Testis (tissue), 2 donors: Measurements from ENCODE around the gene RNF166.

Source experiments
- POLR2A ChIP-seq: fragments of 450-650 bp; IDR thresholded peaks from one replicate; pipeline ENCODE4 v1.6.1; 2017; ENCODE audit warnings: antibody characterized with exemption, mild to moderate bottlenecking, moderate library complexity
- TF ChIP-seq, protein P1 (sequence below), 3 experiments: fragments of 450-650 bp in 2 of 3; fragments of 200-600 bp in 1 of 3; sonication (generic) in 1 of 3; IDR thresholded peaks; one replicate each; pipeline ENCODE4 v1.5.1; 2016 to 2019; ENCODE audit warnings: antibody characterized with exemption in 3 of 3, mild to moderate bottlenecking in 2 of 3, moderate library complexity in 1 of 3

DNA sequence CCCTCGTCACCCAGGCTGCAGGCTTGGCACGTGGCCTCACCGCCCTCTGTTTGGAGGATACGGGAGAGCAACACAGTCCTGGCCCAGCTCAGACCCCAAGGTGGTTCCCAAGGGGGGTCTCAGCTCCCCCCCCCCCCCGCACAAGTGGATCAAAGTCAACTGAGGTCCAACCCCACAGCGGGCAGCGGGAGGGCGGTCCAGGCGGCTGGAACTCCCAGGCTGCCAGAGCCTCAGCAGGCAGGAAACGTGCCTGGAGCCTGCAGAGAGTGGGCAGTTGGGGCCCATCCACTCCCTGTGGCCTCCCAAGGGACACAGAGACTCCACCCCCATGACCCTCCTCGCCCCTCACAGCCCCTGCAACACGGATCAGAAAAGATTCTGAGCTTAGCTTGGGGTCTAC lies 42.2 kb upstream of the RNF166 start:
- no peak for TF ChIP-seq POLR2A
- TF ChIP-seq, protein P1, sequence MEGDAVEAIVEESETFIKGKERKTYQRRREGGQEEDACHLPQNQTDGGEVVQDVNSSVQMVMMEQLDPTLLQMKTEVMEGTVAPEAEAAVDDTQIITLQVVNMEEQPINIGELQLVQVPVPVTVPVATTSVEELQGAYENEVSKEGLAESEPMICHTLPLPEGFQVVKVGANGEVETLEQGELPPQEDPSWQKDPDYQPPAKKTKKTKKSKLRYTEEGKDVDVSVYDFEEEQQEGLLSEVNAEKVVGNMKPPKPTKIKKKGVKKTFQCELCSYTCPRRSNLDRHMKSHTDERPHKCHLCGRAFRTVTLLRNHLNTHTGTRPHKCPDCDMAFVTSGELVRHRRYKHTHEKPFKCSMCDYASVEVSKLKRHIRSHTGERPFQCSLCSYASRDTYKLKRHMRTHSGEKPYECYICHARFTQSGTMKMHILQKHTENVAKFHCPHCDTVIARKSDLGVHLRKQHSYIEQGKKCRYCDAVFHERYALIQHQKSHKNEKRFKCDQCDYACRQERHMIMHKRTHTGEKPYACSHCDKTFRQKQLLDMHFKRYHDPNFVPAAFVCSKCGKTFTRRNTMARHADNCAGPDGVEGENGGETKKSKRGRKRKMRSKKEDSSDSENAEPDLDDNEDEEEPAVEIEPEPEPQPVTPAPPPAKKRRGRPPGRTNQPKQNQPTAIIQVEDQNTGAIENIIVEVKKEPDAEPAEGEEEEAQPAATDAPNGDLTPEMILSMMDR (IDR thresholded peaks at IDR 0.05): no peak
